ENCODE results near the gene CA5A.
"Not testable (repeated sequence)": the region's sequence is repeated elsewhere in the genome, so short reads cannot be mapped to it uniquely, and the experiment has no call there.

The CA5A gene

GRCh38 chr16:87919681-87919994, 16.7 kb downstream of the CA5A start:
- DNase-seq: no peak

- DNase-seq: no peak
Measured at GRCh38 chr16:87918866-87919680, 17.3 kb downstream of the CA5A start.

- no peak for DNase-seq
Measured at GRCh38 chr16:87918338-87918737, 18.0 kb downstream of the CA5A start.

GRCh38 chr16:87917503-87917902, 18.8 kb downstream of the CA5A start:
- DNase-seq: no peak

GRCh38 chr16:87914812-87915211, 21.5 kb downstream of the CA5A start:
- no peak for DNase-seq

GRCh38 chr16:87914021-87914725, 22.2 kb downstream of the CA5A start:
- not testable (repeated sequence) for DNase-seq

DNA sequence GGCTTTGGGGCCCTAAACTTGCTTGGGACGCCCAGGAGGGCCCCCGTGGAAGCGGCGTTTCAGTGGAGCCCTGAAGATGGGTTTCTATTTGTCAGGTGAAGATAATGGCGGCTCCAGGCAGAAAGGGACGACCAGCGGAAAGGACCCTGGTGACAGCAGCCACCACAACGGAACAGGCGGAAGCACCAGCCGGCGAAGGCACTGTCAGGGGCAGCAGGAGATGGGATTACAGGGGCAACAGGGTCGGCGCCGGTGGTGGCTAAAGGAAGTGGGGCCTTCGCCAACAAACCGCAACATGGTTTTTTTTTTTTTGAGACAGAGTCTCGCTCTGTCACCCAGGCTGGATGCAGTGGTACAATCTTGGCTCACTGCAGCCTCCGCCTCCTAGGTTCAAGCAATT, 23.6 kb downstream of the CA5A start:
- DNase-seq: not testable (repeated sequence)

DNA sequence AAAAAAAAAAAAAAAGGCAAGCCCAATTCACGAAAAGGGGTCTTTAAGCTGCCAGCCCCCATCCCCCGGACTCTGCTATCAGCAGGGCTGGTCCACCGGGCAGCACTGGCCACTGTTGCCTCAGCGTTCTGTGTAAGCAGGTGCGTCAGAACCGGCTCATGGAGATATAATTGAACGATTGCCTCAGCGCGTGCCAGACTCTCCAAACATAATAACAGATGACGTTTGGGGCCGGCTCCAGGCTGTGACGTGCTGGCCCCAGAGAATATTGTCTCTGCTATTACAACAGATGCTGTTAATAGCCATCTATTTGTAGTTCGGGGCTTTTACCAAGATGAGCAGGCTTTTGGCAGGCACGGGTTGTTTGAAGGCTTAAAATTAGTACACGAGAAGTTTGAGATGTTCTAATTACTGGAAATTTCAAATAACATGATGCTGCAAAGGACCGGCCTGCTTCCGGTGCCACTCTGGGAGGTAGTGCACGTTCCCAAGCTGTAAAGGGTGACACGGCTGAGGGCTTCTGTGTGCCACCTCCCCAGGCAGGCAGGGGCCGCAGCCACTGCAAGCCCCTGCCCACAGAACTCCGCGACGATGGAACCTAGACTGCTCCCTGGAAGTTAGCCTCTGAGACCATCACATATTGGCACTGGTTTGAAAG, 25.1 kb downstream of the CA5A start:
- DNase-seq: peak; percentile 78

- DNase-seq: not testable (repeated sequence)
Measured at GRCh38 chr16:87909203-87909935, 27.0 kb downstream of the CA5A start.

- DNase-seq: not testable (repeated sequence)
Measured at GRCh38 chr16:87908101-87908500, 28.2 kb downstream of the CA5A start.

GRCh38 chr16:87905521-87905920, 30.8 kb downstream of the CA5A start:
- DNase-seq: not testable (repeated sequence)

- not testable (repeated sequence) for DNase-seq
Measured at GRCh38 chr16:87904963-87905362, 31.4 kb downstream of the CA5A start.

DNA sequence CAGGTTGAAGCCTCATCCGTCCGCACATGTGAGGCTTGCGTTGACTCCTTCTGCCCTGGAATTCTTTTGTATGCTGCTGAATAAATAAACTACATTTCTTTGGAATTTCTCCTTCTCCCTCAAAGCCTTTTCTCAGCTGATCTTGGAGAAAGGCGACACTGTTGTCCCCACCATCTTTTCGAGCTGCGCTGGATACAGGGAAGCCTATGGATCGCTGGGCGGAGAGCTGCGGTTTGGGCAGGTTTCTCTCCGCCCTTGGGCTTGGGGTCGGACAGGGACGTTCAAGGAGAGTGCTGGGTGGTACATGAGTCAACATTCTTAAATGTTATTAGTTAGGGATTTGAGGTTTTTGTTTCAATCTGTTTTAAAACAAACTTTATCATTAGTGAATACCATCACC, 35.8 kb downstream of the CA5A start:
- not testable (repeated sequence) for DNase-seq

- DNase-seq: no peak
Measured at GRCh38 chr16:87897521-87898505, 38.5 kb downstream of the CA5A start.

GRCh38 chr16:87896924-87897520, 39.3 kb downstream of the CA5A start:
- DNase-seq: not testable (repeated sequence)

GRCh38 chr16:87896176-87896890, 40.0 kb downstream of the CA5A start:
- DNase-seq: not testable (repeated sequence)

- DNase-seq: no peak
Measured at GRCh38 chr16:87895641-87896141, 40.6 kb downstream of the CA5A start.

DNA sequence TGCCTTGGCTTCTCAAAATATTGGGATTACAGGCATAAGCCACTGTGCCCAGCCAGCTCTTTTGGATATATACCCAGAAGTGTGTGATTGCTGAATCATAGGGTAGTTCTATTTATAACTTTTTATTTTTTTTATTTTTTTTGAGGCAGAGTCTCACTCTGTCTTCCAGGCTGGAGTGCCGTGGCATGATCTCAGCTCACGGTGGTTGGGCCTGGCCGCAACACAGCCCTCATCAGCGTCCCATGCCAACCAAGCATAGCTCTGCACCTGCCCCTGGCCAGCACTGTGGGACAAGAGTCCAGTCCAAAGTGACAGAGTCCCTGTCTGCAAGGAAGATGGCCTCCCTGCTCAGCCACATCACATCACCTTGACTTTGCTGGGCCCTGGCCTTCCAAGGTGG, 42.3 kb downstream of the CA5A start:
- not testable (repeated sequence) for DNase-seq

GRCh38 chr16:87891764-87892163, 44.6 kb downstream of the CA5A start:
- DNase-seq: no peak

DNA sequence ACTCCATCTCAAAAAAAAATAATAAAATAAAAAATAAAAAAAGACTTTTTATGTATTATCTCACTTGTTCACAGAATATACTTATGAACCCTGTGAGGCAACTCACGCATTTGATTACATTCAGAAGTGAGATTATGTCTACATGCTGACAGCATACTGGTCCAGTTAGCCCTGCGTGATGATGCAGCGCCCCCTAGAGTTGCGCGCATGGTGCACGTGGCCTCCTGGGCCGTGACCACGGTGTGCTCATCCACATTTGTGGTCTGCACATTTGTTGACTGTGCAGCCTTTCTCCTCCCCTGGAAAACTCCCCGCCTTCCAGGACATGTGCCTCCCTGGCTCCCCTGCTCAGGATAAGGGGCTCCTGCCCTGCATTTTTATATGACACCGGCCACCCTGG, 46.6 kb downstream of the CA5A start:
- DNase-seq: not testable (repeated sequence)

Data from NCI-H774 (cell line).